Testis (tissue), 2 donors: ENCODE results near the gene CAPZB.

Source experiments
- POLR2A ChIP-seq: fragments of 450-650 bp; IDR thresholded peaks from one replicate; pipeline ENCODE4 v1.6.1; 2017; ENCODE audit warnings: antibody characterized with exemption, mild to moderate bottlenecking, moderate library complexity
- TF ChIP-seq, protein P1 (sequence below), 3 experiments: fragments of 450-650 bp in 2 of 3; fragments of 200-600 bp in 1 of 3; sonication (generic) in 1 of 3; IDR thresholded peaks; one replicate each; pipeline ENCODE4 v1.5.1; 2016 to 2019; ENCODE audit warnings: antibody characterized with exemption in 3 of 3, mild to moderate bottlenecking in 2 of 3, moderate library complexity in 1 of 3

- TF ChIP-seq, protein P1, sequence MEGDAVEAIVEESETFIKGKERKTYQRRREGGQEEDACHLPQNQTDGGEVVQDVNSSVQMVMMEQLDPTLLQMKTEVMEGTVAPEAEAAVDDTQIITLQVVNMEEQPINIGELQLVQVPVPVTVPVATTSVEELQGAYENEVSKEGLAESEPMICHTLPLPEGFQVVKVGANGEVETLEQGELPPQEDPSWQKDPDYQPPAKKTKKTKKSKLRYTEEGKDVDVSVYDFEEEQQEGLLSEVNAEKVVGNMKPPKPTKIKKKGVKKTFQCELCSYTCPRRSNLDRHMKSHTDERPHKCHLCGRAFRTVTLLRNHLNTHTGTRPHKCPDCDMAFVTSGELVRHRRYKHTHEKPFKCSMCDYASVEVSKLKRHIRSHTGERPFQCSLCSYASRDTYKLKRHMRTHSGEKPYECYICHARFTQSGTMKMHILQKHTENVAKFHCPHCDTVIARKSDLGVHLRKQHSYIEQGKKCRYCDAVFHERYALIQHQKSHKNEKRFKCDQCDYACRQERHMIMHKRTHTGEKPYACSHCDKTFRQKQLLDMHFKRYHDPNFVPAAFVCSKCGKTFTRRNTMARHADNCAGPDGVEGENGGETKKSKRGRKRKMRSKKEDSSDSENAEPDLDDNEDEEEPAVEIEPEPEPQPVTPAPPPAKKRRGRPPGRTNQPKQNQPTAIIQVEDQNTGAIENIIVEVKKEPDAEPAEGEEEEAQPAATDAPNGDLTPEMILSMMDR (IDR thresholded peaks at IDR 0.05): no peak
- TF ChIP-seq POLR2A: no peak
Observed at GRCh38 chr1:19329188-19329587, 156.2 kb downstream of the CAPZB start.
